K562 (cell line): Measurements from ENCODE around the gene S100A1. TPM values are rescaled to one million over a fixed set of nuclear protein-coding genes. Genes with fewer than 3 reads are reported as not detected.
A peak's percentile ranks its signal among the peaks of the same experiment; 100 is the strongest.

Source experiments
- BDP1 ChIP-seq: IDR thresholded peaks from 3 replicates; pipeline ENCODE4 v1.6.1; 2011; ENCODE audit not compliant: insufficient read length, insufficient read depth
- FOXA1 ChIP-seq: fragments of 450-650 bp; IDR thresholded peaks from 2 replicates; pipeline ENCODE4 v1.6.1; 2016; ENCODE audit warnings: mild to moderate bottlenecking, borderline replicate concordance
- GABPB2 ChIP-seq: fragments of 250-450 bp; sonication (Bioruptor Pico); conservative IDR thresholded peaks from 2 replicates; pipeline ENCODE4 v1.5.1; 2021; ENCODE audit warnings: mild to moderate bottlenecking
- HLTF ChIP-seq: fragments of 450-650 bp; IDR thresholded peaks from 2 replicates; pipeline ENCODE4 v1.6.1; 2016
- HNRNPUL1 ChIP-seq: fragments of 200-400 bp; formaldehyde crosslinking; IDR thresholded peaks from 2 replicates; pipeline ENCODE4 v1.6.1; 2017; ENCODE audit warnings: low read length
- JUNB ChIP-seq: fragments of 450-650 bp; formaldehyde crosslinking; conservative IDR thresholded peaks from 2 replicates; pipeline ENCODE4 v1.4.0; 2020; ENCODE audit warnings: mild to moderate bottlenecking
- KLF10 ChIP-seq: fragments of 250-450 bp; sonication (Bioruptor Pico); IDR thresholded peaks from 2 replicates; pipeline ENCODE4 v1.6.1; 2021; ENCODE audit warnings: matching md5 sums
- MYNN ChIP-seq, 2 experiments: sonication (generic); formaldehyde crosslinking in 1 of 2; IDR thresholded peaks; 2 replicates each; pipeline versions ENCODE4 v1.5.0 to v1.6.1; 2016 to 2020; ENCODE audit warnings: antibody characterized with exemption in 1 of 2, missing genetic modification reagents in 1 of 2
- NFE2 ChIP-seq: IDR thresholded peaks from 2 replicates; pipeline ENCODE4 v1.6.1; 2014; ENCODE audit warnings: antibody characterized with exemption, low read depth
- NUFIP1 ChIP-seq: fragments of 450-650 bp; IDR thresholded peaks from 2 replicates; pipeline ENCODE4 v1.6.1; 2018; ENCODE audit not compliant: partially characterized antibody
- POLR2H ChIP-seq: IDR thresholded peaks from 2 replicates; pipeline ENCODE4 v1.6.1; 2016; ENCODE audit warnings: missing genetic modification characterization, low read depth, mild to moderate bottlenecking, control low read depth, missing compliant biosample characterization, moderate library complexity
- RAD21 ChIP-seq, 2 experiments: fragments of 250-450 bp in 1 of 2; fragments of 450-650 bp in 1 of 2; sonication (Bioruptor Pico) in 1 of 2; formaldehyde crosslinking in 1 of 2; IDR thresholded peaks in 1 of 2; conservative IDR thresholded peaks in 1 of 2; 2 replicates each; pipeline versions ENCODE4 v1.4.0 to v1.8.0; 2020 to 2022; ENCODE audit warnings: mild to moderate bottlenecking in 2 of 2, moderate library complexity in 1 of 2
- RFX1 ChIP-seq: fragments of 450-650 bp; IDR thresholded peaks from 2 replicates; pipeline ENCODE4 v1.6.1; 2016; ENCODE audit warnings: mild to moderate bottlenecking, moderate library complexity
- SRSF3 ChIP-seq: fragments of 200-400 bp; formaldehyde crosslinking; IDR thresholded peaks from 2 replicates; pipeline ENCODE4 v1.6.1; 2016; ENCODE audit warnings: mild to moderate bottlenecking, low read length, moderate library complexity; ENCODE audit not compliant: insufficient read depth
- ZNF551 ChIP-seq: fragments of 250-450 bp; sonication (Bioruptor Pico); IDR thresholded peaks from 2 replicates; pipeline ENCODE4 v1.5.0; 2021; ENCODE audit warnings: mild to moderate bottlenecking, moderate library complexity
- ZNF668 ChIP-seq: fragments of 250-450 bp; sonication (Bioruptor Pico); IDR thresholded peaks from 2 replicates; pipeline ENCODE4 v1.8.0; 2022; ENCODE audit warnings: mild to moderate bottlenecking, inconsistent platforms
- ZZZ3 ChIP-seq: fragments of 450-650 bp; IDR thresholded peaks from 2 replicates; pipeline ENCODE4 v1.6.1; 2016; ENCODE audit warnings: antibody characterized with exemption, mild to moderate bottlenecking, moderate library complexity
- polyA plus RNA-seq, 8 experiments: library from polyadenylated mRNA; depleted of rRNA in 4 of 8; stranded (reverse) in 5 of 8; unstranded in 3 of 8; fragments of >200 nt; fragmentation: Nextera tagmentation in 2 of 8; fragmentation: Illumina TruSeq in 1 of 8; extraction: Ambion mirVana in 2 of 8; extraction: Trizol in 1 of 8; gene quantifications; 2 replicates each; pipeline versions ENCODE4 v1.2.1 to v1.2.3, GENCODE V29; 2011 to 2014; ENCODE audit warnings: inconsistent platforms in 1 of 8, missing spikeins in 1 of 8
- total RNA-seq, 7 experiments: library from RNA; depleted of rRNA in 6 of 7; stranded (reverse); fragments of >200 nt in 6 of 7; fragmentation: Illumina TruSeq in 2 of 7; extraction: Trizol in 2 of 7; gene quantifications; 2 replicates each; pipeline versions ENCODE4 v1.2.1 to v1.2.3, GENCODE V29; 2011 to 2021; ENCODE audit warnings: low replicate concordance in 1 of 7
- TF ChIP-seq, protein P1 (sequence below): fragments of 450-650 bp; IDR thresholded peaks from 2 replicates; pipeline ENCODE4 v1.6.1; 2016
- TF ChIP-seq, protein P2 (sequence below): sonication (generic); formaldehyde crosslinking; IDR thresholded peaks from 2 replicates; pipeline ENCODE4 v1.8.1; 2022; ENCODE audit warnings: missing genetic modification reagents
- TF ChIP-seq, protein P3 (sequence below): fragments of 250-450 bp; sonication (Bioruptor Pico); IDR thresholded peaks from 2 replicates; pipeline ENCODE4 v1.5.0; 2022; ENCODE audit warnings: mild to moderate bottlenecking
- TF ChIP-seq, protein P4 (sequence below): fragments of 450-650 bp; conservative IDR thresholded peaks from 2 replicates; pipeline ENCODE4 v1.6.1; 2016; ENCODE audit warnings: missing genetic modification characterization, low read depth, mild to moderate bottlenecking, missing compliant biosample characterization, moderate library complexity
- TF ChIP-seq, protein P5 (sequence below): fragments of 200-800 bp; sonication (Bioruptor generic); IDR thresholded peaks from 2 replicates; pipeline ENCODE4 v1.6.1; 2017; ENCODE audit warnings: missing genetic modification characterization, missing compliant biosample characterization

Gene S100A1
- total and polyA plus RNA-seq, 9 of the 15 experiments (the other 6 are each of a cell fraction or from before 2014, with no cell fraction given), result 0.44 to 30.1 (median 12.7) TPM

DNA sequence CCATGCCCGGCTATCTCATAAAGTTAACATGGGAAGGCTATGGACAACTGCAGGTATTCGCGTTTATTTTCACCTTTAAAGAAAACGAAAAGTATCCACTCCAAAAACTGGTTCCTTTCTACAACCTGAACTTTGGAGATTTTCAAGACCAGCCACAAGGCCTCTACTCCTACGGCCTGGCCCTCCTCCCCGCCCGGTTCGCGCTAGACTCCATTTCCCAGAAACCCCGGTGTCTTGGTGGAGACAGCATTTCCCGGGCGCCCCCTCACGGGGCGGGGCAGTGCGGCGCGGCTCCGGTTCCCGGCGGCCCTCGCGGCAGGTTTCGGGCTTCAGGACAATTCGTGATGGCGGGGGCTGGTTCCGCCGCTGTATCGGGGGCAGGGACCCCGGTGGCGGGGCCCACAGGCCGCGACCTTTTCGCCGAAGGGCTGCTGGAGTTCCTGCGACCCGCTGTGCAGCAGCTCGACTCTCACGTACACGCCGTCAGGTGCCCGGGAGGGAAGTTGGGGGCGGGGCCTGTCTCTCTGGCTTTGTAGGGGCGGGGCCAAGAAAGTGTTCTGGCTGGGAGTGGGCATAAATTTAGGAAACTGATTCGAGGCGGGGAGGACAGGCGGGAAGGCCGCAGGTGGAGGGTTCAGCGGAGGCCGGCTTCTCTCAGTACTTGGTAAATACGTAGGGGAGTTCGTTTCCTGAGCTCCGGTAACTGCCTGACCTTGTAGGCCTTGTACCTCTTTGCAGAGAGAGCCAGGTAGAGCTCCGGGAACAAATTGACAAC lies 30.4 kb downstream of the S100A1 start, which contains the start of gene SNAPIN (continued):
- TF ChIP-seq, protein P1, sequence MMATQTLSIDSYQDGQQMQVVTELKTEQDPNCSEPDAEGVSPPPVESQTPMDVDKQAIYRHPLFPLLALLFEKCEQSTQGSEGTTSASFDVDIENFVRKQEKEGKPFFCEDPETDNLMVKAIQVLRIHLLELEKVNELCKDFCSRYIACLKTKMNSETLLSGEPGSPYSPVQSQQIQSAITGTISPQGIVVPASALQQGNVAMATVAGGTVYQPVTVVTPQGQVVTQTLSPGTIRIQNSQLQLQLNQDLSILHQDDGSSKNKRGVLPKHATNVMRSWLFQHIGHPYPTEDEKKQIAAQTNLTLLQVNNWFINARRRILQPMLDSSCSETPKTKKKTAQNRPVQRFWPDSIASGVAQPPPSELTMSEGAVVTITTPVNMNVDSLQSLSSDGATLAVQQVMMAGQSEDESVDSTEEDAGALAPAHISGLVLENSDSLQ, result peak; percentile 47; the same call in 1 of the 2 replicates
- TF ChIP-seq NFE2, result no peak
- no peak for TF ChIP-seq ZNF668 (CRISPR knock-in tag)
- TF ChIP-seq SRSF3, result no peak
- TF ChIP-seq RAD21 (CRISPR knock-in tag; conservative IDR thresholded peaks at IDR 0.05 in 1 of 2, IDR thresholded peaks at IDR 0.05 in 1 of 2), result 0 out of 4 replicates have a peak, but pooled peaks of 1 of the 2 experiments have one; percentile 6
- TF ChIP-seq HNRNPUL1, result no peak
- TF ChIP-seq ZZZ3, result no peak
- TF ChIP-seq, protein P2, sequence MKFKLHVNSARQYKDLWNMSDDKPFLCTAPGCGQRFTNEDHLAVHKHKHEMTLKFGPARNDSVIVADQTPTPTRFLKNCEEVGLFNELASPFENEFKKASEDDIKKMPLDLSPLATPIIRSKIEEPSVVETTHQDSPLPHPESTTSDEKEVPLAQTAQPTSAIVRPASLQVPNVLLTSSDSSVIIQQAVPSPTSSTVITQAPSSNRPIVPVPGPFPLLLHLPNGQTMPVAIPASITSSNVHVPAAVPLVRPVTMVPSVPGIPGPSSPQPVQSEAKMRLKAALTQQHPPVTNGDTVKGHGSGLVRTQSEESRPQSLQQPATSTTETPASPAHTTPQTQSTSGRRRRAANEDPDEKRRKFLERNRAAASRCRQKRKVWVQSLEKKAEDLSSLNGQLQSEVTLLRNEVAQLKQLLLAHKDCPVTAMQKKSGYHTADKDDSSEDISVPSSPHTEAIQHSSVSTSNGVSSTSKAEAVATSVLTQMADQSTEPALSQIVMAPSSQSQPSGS (CRISPR knock-in tag), result no peak
- TF ChIP-seq KLF10 (CRISPR knock-in tag), result no peak
- TF ChIP-seq ZNF551 (CRISPR knock-in tag), result no peak
- TF ChIP-seq, protein P3, sequence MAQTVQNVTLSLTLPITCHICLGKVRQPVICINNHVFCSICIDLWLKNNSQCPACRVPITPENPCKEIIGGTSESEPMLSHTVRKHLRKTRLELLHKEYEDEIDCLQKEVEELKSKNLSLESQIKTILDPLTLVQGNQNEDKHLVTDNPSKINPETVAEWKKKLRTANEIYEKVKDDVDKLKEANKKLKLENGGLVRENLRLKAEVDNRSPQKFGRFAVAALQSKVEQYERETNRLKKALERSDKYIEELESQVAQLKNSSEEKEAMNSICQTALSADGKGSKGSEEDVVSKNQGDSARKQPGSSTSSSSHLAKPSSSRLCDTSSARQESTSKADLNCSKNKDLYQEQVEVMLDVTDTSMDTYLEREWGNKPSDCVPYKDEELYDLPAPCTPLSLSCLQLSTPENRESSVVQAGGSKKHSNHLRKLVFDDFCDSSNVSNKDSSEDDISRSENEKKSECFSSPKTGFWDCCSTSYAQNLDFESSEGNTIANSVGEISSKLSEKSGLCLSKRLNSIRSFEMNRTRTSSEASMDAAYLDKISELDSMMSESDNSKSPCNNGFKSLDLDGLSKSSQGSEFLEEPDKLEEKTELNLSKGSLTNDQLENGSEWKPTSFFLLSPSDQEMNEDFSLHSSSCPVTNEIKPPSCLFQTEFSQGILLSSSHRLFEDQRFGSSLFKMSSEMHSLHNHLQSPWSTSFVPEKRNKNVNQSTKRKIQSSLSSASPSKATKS, result no peak
- no peak for TF ChIP-seq GABPB2 (CRISPR knock-in tag)
- TF ChIP-seq POLR2H (tag), result 0 out of 2 replicates have a peak, but pooled peaks have one; percentile 21
- TF ChIP-seq JUNB (CRISPR knock-in tag), result no peak
- TF ChIP-seq MYNN (IDR thresholded peaks at IDR 0.05), result no peak
- no peak for TF ChIP-seq MYNN (CRISPR knock-in tag; IDR thresholded peaks at IDR 0.05)
- TF ChIP-seq, protein P4, sequence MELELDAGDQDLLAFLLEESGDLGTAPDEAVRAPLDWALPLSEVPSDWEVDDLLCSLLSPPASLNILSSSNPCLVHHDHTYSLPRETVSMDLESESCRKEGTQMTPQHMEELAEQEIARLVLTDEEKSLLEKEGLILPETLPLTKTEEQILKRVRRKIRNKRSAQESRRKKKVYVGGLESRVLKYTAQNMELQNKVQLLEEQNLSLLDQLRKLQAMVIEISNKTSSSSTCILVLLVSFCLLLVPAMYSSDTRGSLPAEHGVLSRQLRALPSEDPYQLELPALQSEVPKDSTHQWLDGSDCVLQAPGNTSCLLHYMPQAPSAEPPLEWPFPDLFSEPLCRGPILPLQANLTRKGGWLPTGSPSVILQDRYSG (tag), result no peak
- TF ChIP-seq, protein P5, sequence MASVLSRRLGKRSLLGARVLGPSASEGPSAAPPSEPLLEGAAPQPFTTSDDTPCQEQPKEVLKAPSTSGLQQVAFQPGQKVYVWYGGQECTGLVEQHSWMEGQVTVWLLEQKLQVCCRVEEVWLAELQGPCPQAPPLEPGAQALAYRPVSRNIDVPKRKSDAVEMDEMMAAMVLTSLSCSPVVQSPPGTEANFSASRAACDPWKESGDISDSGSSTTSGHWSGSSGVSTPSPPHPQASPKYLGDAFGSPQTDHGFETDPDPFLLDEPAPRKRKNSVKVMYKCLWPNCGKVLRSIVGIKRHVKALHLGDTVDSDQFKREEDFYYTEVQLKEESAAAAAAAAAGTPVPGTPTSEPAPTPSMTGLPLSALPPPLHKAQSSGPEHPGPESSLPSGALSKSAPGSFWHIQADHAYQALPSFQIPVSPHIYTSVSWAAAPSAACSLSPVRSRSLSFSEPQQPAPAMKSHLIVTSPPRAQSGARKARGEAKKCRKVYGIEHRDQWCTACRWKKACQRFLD (CRISPR knock-in tag), result peak; percentile 79
- TF ChIP-seq HLTF, result no peak
- TF ChIP-seq RFX1, result no peak
- TF ChIP-seq BDP1, result no peak
- TF ChIP-seq FOXA1, result no peak
- TF ChIP-seq NUFIP1, result no peak
